Thyroid gland (tissue), 4 donors: ENCODE data around the gene OTOG. TPM values are rescaled to one million over a fixed set of nuclear protein-coding genes. Genes with fewer than 3 reads are reported as not detected.

Experiments
- DNase-seq, 2 donors: peaks; one replicate each; pipeline ENCODE4 v3.0.0-alpha.2; 2019
- H3K27ac ChIP-seq, 3 donors: fragments of 200-600 bp; sonication (generic); 1 replicate in 2 of 3; 2 replicates in 1 of 3; pipeline ENCODE4 v1.5.1; 2016 to 2019; ENCODE audit warnings: mild to moderate bottlenecking in 1 of 3, moderate library complexity in 1 of 3
- H3K27me3 ChIP-seq: fragments of 200-600 bp; sonication (generic); one replicate; pipeline ENCODE4 v1.5.1; 2019
- H3K36me3 ChIP-seq, 2 donors: fragments of 200-600 bp; sonication (generic); one replicate each; pipeline ENCODE4 v1.5.1; 2016 to 2019
- H3K4me1 ChIP-seq, 2 donors: fragments of 200-600 bp; sonication (generic); one replicate each; pipeline ENCODE4 v1.5.1; 2017 to 2019
- H3K4me3 ChIP-seq, 3 donors: fragments of 200-600 bp; sonication (generic); replicated peaks in 1 of 3; 1 replicate in 2 of 3; 2 replicates in 1 of 3; pipeline ENCODE4 v1.5.1; 2016; ENCODE audit warnings: mild to moderate bottlenecking in 1 of 3
- H3K9me3 ChIP-seq: fragments of 200-600 bp; sonication (generic); one replicate; pipeline ENCODE4 v1.5.1; 2017
- POLR2A ChIP-seq, 2 donors: fragments of 450-650 bp; IDR thresholded peaks; one replicate each; pipeline ENCODE4 v1.6.1; 2017; ENCODE audit warnings: antibody characterized with exemption in 2 of 2, mild to moderate bottlenecking in 2 of 2, moderate library complexity in 1 of 2
- WGBS, 2 donors: methylation state at CpG; one replicate each; pipeline ENCODE4 v1.1.5; 2017; 5-methylcytosine and 5-hydroxymethylcytosine counted together
- intact Hi-C: fragments of 100-400 bp; cut with DNase I; formaldehyde crosslinking; loops from one replicate; pipeline ENCODE4 v1.15.1; 2023
- total RNA-seq, 4 donors: library from RNA; depleted of rRNA; stranded (reverse); fragments of >200 nt; gene quantifications; one replicate each; pipeline ENCODE4 v1.2.3, GENCODE V29; 2016
- TF ChIP-seq, protein P1 (sequence below), 6 experiments: fragments of 200-600 bp in 3 of 6; fragments of 450-650 bp in 3 of 6; sonication (generic) in 3 of 6; IDR thresholded peaks; one replicate each; pipeline ENCODE4 v1.5.1; 2016 to 2019; ENCODE audit warnings: antibody characterized with exemption in 6 of 6, mild to moderate bottlenecking in 2 of 6, inconsistent platforms in 1 of 6, moderate library complexity in 1 of 6

Gene OTOG
- total RNA-seq, 4 donors from 2014 or later = not detected

- Histone ChIP-seq H3K27me3 (no peaks in the 10 kb centered on the region), H3K36me3 (no peaks in the 10 kb centered on the region), H3K9me3 (no peaks in the 10 kb centered on the region), H3K4me3 (no peak overlapping the region), H3K27ac (no peak overlapping the region), H3K4me1 (no peaks in the 10 kb centered on the region)
- DNase-seq = no peak
- WGBS, 2 donors = 44 to 52% methylated on average over 14 of the region's 17 CpGs
- intact Hi-C loops = no loop called here
- no peak for TF ChIP-seq POLR2A (IDR thresholded peaks at IDR 0.05)
- TF ChIP-seq, protein P1, sequence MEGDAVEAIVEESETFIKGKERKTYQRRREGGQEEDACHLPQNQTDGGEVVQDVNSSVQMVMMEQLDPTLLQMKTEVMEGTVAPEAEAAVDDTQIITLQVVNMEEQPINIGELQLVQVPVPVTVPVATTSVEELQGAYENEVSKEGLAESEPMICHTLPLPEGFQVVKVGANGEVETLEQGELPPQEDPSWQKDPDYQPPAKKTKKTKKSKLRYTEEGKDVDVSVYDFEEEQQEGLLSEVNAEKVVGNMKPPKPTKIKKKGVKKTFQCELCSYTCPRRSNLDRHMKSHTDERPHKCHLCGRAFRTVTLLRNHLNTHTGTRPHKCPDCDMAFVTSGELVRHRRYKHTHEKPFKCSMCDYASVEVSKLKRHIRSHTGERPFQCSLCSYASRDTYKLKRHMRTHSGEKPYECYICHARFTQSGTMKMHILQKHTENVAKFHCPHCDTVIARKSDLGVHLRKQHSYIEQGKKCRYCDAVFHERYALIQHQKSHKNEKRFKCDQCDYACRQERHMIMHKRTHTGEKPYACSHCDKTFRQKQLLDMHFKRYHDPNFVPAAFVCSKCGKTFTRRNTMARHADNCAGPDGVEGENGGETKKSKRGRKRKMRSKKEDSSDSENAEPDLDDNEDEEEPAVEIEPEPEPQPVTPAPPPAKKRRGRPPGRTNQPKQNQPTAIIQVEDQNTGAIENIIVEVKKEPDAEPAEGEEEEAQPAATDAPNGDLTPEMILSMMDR (IDR thresholded peaks at IDR 0.05) = no peak
Measured at GRCh38 chr11:17543574-17544180, 3.4 kb upstream of the OTOG start.

DNA sequence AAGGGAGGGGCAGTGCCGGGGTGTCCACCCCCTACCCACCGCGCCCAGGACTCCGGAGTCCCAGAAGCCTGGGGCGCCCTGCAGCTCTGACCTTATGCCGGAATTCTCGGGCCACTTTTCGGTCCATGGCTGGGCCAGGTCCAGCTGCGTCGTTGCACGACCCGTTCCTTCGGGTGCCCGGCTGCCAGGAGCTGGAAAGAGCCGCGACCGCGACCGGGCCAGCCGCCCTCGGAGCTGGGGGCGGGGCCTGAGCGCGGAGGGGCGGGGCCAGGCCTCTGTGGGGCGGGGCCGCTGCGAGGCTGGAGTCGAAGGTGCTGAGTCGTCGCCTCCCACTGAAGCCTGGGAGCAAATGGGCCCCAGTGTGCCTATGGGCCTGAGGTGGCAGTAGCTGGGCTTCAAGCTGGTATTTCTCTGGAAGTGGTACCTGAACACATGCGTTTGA is 2.9 kb upstream of the OTOG start, which contains the start of gene USH1C:
USH1C (minus strand) TSS at position 236 of the 442 bp plus-strand sequence; CDS start at position 127, 109 bp downstream.
- Histone ChIP-seq H3K9me3 (no peaks in the 10 kb centered on the region), H3K27ac (no peak within 1 kb of the TSS), H3K4me1 (no peaks in the 10 kb centered on the region), H3K27me3 (no peaks in the 10 kb centered on the region), H3K4me3 (no peak within 1 kb of the TSS), H3K36me3 (no peaks in the 10 kb centered on the region)
- 5 to 8% methylated on average over 18 to 24 of the region's 32 CpGs for WGBS, 2 donors
- TF ChIP-seq, protein P1 (IDR thresholded peaks at IDR 0.05) = no peak
- TF ChIP-seq POLR2A (IDR thresholded peaks at IDR 0.05) = no peak
- peak; percentile 55 to 60 for DNase-seq
- intact Hi-C loops = no loop called here

- Histone ChIP-seq H3K27ac (no peak overlapping the region), H3K4me1 (no peaks in the 10 kb centered on the region), H3K27me3 (no peaks in the 10 kb centered on the region), H3K4me3 (no peak overlapping the region), H3K9me3 (no peaks in the 10 kb centered on the region), H3K36me3 (no peaks in the 10 kb centered on the region)
- no peak for DNase-seq
- TF ChIP-seq, protein P1 (IDR thresholded peaks at IDR 0.05) = no peak
- no peak for TF ChIP-seq POLR2A (IDR thresholded peaks at IDR 0.05)
- intact Hi-C loops = no loop called here
- 98 to 100% methylated on average over 2 of the region's 2 CpGs for WGBS, 2 donors
Measured at GRCh38 chr11:17546240-17546639, 819 bp upstream of the OTOG start.

DNA sequence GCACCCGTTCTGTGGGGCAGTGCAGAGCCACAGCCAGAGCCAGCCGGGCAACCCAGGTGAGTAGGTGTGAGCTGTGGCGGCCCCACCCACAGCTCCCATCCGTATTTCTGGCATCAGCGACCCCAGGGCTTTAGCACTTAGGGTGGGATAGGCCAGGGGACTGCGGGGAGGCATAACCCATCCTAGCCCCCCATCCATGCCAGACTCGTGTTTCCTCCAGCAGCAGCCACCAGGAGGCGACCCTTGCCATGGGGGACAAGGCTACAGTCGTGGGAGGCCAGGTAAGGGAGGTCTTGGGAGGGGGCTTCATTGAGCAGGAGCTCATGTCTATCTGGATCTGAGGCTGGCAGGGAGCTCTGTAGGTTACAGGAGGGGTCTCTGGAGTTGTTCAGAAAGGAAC is 873 bp downstream of the OTOG start:
- Histone ChIP-seq H3K9me3 (no peaks in the 10 kb centered on the region), H3K27me3 (no peaks in the 10 kb centered on the region), H3K36me3 (no peaks in the 10 kb centered on the region), H3K4me1 (no peaks in the 10 kb centered on the region), H3K27ac (no peak overlapping the region), H3K4me3 (no peak overlapping the region)
- 68 to 73% methylated on average over 8 of the region's 9 CpGs for WGBS, 2 donors
- no peak for DNase-seq
- TF ChIP-seq POLR2A (IDR thresholded peaks at IDR 0.05) = no peak
- TF ChIP-seq, protein P1 (IDR thresholded peaks at IDR 0.05) = no peak
- intact Hi-C loops = no loop called here

DNA sequence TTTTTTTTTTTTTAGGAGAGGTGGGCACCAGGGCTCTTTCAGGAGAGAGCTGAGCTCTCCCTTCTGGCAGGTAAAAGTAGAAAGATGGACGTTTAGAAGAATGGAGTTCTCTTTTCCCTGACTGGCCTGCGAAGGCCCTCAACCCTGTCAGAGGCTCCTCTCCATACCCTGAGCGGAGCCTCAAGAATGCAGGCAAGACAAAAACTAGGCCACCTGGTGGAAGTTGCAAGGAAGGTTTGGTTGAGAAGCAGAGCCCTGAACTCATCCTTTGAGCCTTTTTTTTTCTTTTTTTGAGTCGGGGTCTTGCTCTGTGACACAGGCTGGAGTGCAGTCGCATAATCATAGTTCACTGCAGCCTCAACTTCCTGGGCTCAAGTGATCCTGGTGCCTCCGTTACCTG is 1.4 kb downstream of the OTOG start:
- Histone ChIP-seq H3K36me3 (no peaks in the 10 kb centered on the region), H3K4me3 (no peak overlapping the region), H3K4me1 (no peaks in the 10 kb centered on the region), H3K9me3 (no peaks in the 10 kb centered on the region), H3K27ac (no peak overlapping the region), H3K27me3 (no peaks in the 10 kb centered on the region)
- WGBS, 2 donors = 65 to 78% methylated on average over 6 of the region's 6 CpGs
- intact Hi-C loops = no loop called here
- DNase-seq = no peak
- no peak for TF ChIP-seq POLR2A (IDR thresholded peaks at IDR 0.05)
- TF ChIP-seq, protein P1 (IDR thresholded peaks at IDR 0.05) = no peak
